Measurements from ENCODE around the gene XRCC4. TPM values are rescaled to one million over a fixed set of nuclear protein-coding genes. Genes with fewer than 3 reads are reported as not detected.

XRCC4 gene
- polyA plus RNA-seq, 1 of the 3 experiments (the other 2 are of a cell fraction), result 1.8 TPM

DNA sequence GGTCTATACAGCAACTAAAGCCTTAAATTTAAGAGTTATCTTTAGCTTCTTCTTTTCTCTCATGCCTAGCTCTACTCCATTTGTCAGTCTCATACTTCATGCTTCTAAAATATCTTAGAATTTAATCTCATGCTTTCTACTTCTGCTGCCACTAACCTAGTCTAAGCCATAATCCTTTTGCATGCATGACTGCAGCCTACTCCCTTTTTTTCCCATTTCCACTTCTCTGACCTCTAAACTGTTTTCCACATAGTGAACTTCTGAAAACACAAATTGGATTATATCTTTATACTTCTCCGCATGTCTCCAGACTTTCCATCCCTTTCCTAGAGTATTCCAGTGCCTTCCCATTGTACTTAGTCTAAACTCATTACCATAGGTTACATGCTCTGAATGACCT, 193.0 kb downstream of the XRCC4 start:
- no peak for DNase-seq
- TF ChIP-seq TEAD4 (IDR thresholded peaks at IDR 0.05; ENCODE audit: borderline replicate concordance, insufficient read depth) (no peak), YY1 (IDR thresholded peaks at IDR 0.05; ENCODE audit: low read depth) (no peak), RXRA (IDR thresholded peaks at IDR 0.05; ENCODE audit: borderline replicate concordance, low read depth) (no peak), EP300 (IDR thresholded peaks at IDR 0.05; ENCODE audit: borderline replicate concordance in 1 of 2, low read depth in 1 of 2, low read length in 1 of 2) (no peak), CHD2 (IDR thresholded peaks at IDR 0.05; ENCODE audit: low read length, partially characterized antibody) (no peak), FOXM1 (IDR thresholded peaks at IDR 0.05; ENCODE audit: low read depth) (no peak)
- TF ChIP-seq, protein P1, sequence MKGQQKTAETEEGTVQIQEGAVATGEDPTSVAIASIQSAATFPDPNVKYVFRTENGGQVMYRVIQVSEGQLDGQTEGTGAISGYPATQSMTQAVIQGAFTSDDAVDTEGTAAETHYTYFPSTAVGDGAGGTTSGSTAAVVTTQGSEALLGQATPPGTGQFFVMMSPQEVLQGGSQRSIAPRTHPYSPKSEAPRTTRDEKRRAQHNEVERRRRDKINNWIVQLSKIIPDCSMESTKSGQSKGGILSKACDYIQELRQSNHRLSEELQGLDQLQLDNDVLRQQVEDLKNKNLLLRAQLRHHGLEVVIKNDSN (IDR thresholded peaks at IDR 0.05; ENCODE audit: borderline replicate concordance, low read depth), result no peak
- TF ChIP-seq, protein P2, sequence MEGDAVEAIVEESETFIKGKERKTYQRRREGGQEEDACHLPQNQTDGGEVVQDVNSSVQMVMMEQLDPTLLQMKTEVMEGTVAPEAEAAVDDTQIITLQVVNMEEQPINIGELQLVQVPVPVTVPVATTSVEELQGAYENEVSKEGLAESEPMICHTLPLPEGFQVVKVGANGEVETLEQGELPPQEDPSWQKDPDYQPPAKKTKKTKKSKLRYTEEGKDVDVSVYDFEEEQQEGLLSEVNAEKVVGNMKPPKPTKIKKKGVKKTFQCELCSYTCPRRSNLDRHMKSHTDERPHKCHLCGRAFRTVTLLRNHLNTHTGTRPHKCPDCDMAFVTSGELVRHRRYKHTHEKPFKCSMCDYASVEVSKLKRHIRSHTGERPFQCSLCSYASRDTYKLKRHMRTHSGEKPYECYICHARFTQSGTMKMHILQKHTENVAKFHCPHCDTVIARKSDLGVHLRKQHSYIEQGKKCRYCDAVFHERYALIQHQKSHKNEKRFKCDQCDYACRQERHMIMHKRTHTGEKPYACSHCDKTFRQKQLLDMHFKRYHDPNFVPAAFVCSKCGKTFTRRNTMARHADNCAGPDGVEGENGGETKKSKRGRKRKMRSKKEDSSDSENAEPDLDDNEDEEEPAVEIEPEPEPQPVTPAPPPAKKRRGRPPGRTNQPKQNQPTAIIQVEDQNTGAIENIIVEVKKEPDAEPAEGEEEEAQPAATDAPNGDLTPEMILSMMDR (IDR thresholded peaks at IDR 0.05), result no peak
- TF ChIP-seq, protein P3, sequence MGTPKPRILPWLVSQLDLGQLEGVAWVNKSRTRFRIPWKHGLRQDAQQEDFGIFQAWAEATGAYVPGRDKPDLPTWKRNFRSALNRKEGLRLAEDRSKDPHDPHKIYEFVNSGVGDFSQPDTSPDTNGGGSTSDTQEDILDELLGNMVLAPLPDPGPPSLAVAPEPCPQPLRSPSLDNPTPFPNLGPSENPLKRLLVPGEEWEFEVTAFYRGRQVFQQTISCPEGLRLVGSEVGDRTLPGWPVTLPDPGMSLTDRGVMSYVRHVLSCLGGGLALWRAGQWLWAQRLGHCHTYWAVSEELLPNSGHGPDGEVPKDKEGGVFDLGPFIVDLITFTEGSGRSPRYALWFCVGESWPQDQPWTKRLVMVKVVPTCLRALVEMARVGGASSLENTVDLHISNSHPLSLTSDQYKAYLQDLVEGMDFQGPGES (IDR thresholded peaks at IDR 0.05; ENCODE audit: low read depth, low read length), result no peak
- TF ChIP-seq, protein P4, sequence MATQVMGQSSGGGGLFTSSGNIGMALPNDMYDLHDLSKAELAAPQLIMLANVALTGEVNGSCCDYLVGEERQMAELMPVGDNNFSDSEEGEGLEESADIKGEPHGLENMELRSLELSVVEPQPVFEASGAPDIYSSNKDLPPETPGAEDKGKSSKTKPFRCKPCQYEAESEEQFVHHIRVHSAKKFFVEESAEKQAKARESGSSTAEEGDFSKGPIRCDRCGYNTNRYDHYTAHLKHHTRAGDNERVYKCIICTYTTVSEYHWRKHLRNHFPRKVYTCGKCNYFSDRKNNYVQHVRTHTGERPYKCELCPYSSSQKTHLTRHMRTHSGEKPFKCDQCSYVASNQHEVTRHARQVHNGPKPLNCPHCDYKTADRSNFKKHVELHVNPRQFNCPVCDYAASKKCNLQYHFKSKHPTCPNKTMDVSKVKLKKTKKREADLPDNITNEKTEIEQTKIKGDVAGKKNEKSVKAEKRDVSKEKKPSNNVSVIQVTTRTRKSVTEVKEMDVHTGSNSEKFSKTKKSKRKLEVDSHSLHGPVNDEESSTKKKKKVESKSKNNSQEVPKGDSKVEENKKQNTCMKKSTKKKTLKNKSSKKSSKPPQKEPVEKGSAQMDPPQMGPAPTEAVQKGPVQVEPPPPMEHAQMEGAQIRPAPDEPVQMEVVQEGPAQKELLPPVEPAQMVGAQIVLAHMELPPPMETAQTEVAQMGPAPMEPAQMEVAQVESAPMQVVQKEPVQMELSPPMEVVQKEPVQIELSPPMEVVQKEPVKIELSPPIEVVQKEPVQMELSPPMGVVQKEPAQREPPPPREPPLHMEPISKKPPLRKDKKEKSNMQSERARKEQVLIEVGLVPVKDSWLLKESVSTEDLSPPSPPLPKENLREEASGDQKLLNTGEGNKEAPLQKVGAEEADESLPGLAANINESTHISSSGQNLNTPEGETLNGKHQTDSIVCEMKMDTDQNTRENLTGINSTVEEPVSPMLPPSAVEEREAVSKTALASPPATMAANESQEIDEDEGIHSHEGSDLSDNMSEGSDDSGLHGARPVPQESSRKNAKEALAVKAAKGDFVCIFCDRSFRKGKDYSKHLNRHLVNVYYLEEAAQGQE (IDR thresholded peaks at IDR 0.05; ENCODE audit: low read depth, low read length), result no peak
- TF ChIP-seq, protein P5, sequence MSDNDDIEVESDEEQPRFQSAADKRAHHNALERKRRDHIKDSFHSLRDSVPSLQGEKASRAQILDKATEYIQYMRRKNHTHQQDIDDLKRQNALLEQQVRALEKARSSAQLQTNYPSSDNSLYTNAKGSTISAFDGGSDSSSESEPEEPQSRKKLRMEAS (IDR thresholded peaks at IDR 0.05; ENCODE audit: low read depth), result no peak
- H4K20me1 ChIP-seq (ENCODE audit: insufficient read depth), result no peaks in the 10 kb centered on the region
- H2AFZ ChIP-seq (ENCODE audit: low read depth), result no peak overlapping the region
- H3K4me3 ChIP-seq (ENCODE audit: low read depth in 2 of 2, low read length in 1 of 2), result no peak overlapping the region
- no peaks in the 10 kb centered on the region for H3K36me3 ChIP-seq (replicated peaks in 1 of 2; ENCODE audit: control insufficient read depth in 1 of 2, insufficient read depth in 2 of 2, low read length in 1 of 2)
- ChIA-PET POLR2A (no interaction called here), CTCF (interaction anchor here (1.0 kb wide), 1 partner anchor 38 kb away, joined by 3 read pairs; no protein-coding TSS in a partner anchor)
- no peak overlapping the region for H3K27ac ChIP-seq (ENCODE audit: low read depth in 2 of 2, low read length in 1 of 2)
- WGBS (ENCODE audit: low lambda C conversion rate), result 93% methylated on average over 1 of the region's 1 CpG
- peaks cover 0 to 3% of the 10 kb centered on the region in 2 experiments; a peak in 1 of 4 replicates for H3K4me1 ChIP-seq (ENCODE audit: control insufficient read depth in 1 of 2, insufficient read depth in 2 of 2, low read depth in 1 of 2, low read length in 1 of 2)
- no peaks in the 10 kb centered on the region for H3F3A ChIP-seq (replicated peaks; ENCODE audit: insufficient read depth)
- H3K9me2 ChIP-seq, result no peaks in the 10 kb centered on the region
- no peaks in the 10 kb centered on the region for H3K27me3 ChIP-seq (ENCODE audit: insufficient read depth)
- no peak overlapping the region for H3K4me2 ChIP-seq
- H3K9me3 ChIP-seq, result no peaks in the 10 kb centered on the region
- H3K79me2 ChIP-seq (ENCODE audit: insufficient read depth), result no peaks in the 10 kb centered on the region
- H3K9ac ChIP-seq, result no peak overlapping the region
